GM12892 (cell line): Measurements from ENCODE around the gene SPIC.
"Not testable (repeated sequence)": the region's sequence is repeated elsewhere in the genome, so short reads cannot be mapped to it uniquely, and the experiment has no call there.

ENCODE experiments used
- POLR2A ChIP-seq: IDR thresholded peaks from 2 replicates; pipeline ENCODE4 v1.6.1; 2011; ENCODE audit warnings: low read depth, low read length, control low read depth
- POLR2AphosphoS5 ChIP-seq: IDR thresholded peaks from 2 replicates; pipeline ENCODE4 v1.6.1; 2011; ENCODE audit warnings: low read depth, low read length, control low read depth

- TF ChIP-seq POLR2AphosphoS5, POLR2A: not testable (repeated sequence)
Observed at GRCh38 chr12:101471878-101472277, 3.3 kb upstream of the SPIC start.
